ENCODE results near the gene ECE2. TPM values are rescaled to one million over a fixed set of nuclear protein-coding genes. Genes with fewer than 3 reads are reported as not detected.

ECE2 gene
- total and polyA plus RNA-seq, 10 of the 15 experiments (the other 5 are each of a cell fraction or from before 2014, with no cell fraction given), result not detected

GRCh38 chr3:184234224-184234623, 41.6 kb upstream of the ECE2 start (continued):
- TF ChIP-seq EP300 (IDR thresholded peaks at IDR 0.05; ENCODE audit: borderline replicate concordance in 1 of 2, control insufficient read depth in 1 of 2, low read depth in 2 of 2, low read length in 2 of 2) (no peak), CBX5 (IDR thresholded peaks at IDR 0.05; ENCODE audit: low read depth) (no peak), SP1 (IDR thresholded peaks at IDR 0.05; ENCODE audit: low read depth, low read length) (no peak), PAX5 (IDR thresholded peaks at IDR 0.05; ENCODE audit: borderline replicate concordance, low read depth, low read length) (no peak), E4F1 (IDR thresholded peaks at IDR 0.05; ENCODE audit: borderline replicate concordance, partially characterized antibody) (no peak), RBBP5 (conservative IDR thresholded peaks at IDR 0.05) (no peak), RAD51 (IDR thresholded peaks at IDR 0.05) (no peak)

- 57% methylated on average over 16 of the region's 19 CpGs for WGBS (ENCODE audit: insufficient coverage, insufficient replicate concordance, low lambda C conversion rate, missing lambda C conversion rate)
- Histone ChIP-seq H3K79me2 (ENCODE audit: control insufficient read depth, insufficient read depth, low read length) (no peaks in the 10 kb centered on the region), H2AFZ (ENCODE audit: control insufficient read depth, low read depth, low read length) (no peak overlapping the region), H3K9ac (ENCODE audit: control insufficient read depth, insufficient read depth, low read length) (no peak overlapping the region), H3K27ac (ENCODE audit: control insufficient read depth, insufficient read depth) (no peak overlapping the region), H3K36me3 (ENCODE audit: control insufficient read depth in 2 of 2, insufficient read depth in 2 of 2, low read length in 1 of 2) (no peaks in the 10 kb centered on the region), H3K9me3 (replicated peaks; ENCODE audit: control insufficient read depth, insufficient read depth, low read length) (no peaks in the 10 kb centered on the region), H4K20me1 (ENCODE audit: control insufficient read depth, insufficient read depth) (no peaks in the 10 kb centered on the region), H3K4me3 (no peak overlapping the region), H3K27me3 (replicated peaks in 1 of 2; ENCODE audit: control insufficient read depth in 2 of 2, insufficient read depth in 2 of 2, low read length in 1 of 2) (peaks cover 9% of the 10 kb centered on the region in 2 experiments), H3K4me2 (ENCODE audit: control insufficient read depth, insufficient read depth) (no peak overlapping the region), H3K4me1 (ENCODE audit: control insufficient read depth, insufficient read depth, low read length) (no peaks in the 10 kb centered on the region)
- no TSS peak for BruUV-seq (replicated peaks)
- FAIRE-seq (no peak), DNase-seq (ENCODE audit: low read depth, low spot score) (no peak), ATAC-seq (no peak)
- TF ChIP-seq ZNF217 (IDR thresholded peaks at IDR 0.05) (no peak), CBFB (IDR thresholded peaks at IDR 0.05; ENCODE audit: low read depth) (no peak), SRF (IDR thresholded peaks at IDR 0.05; ENCODE audit: low read depth in 2 of 2, low read length in 2 of 2) (no peak), CUX1 (IDR thresholded peaks at IDR 0.05; ENCODE audit: insufficient replicate concordance, low read depth, low read length) (no peak), RBBP5 (conservative IDR thresholded peaks at IDR 0.05) (no peak), BRCA1 (IDR thresholded peaks at IDR 0.05; ENCODE audit: low read depth, low read length) (no peak), GATAD2B (conservative IDR thresholded peaks at IDR 0.05; ENCODE audit: low read depth) (no peak)
- CTCF ChIA-PET, result no interaction called here
- in situ Hi-C loops (cut with MboI) (no loop called here), intact Hi-C loops (cut with micrococcal nuclease; ENCODE audit: unreplicated experiment) (no loop called here)
- POLR2A ChIA-PET, result no interaction called here
- SMC1A ChIA-PET (ENCODE audit: uncharacterized antibody, unreplicated experiment), result no interaction called here
- RAD21 ChIA-PET (ENCODE audit: unreplicated experiment), result no interaction called here
These were observed 41.0 kb upstream of the ECE2 start for GRCh38 chr3:184234671-184235380.
